Heart left ventricle (tissue), 16 donors: ENCODE measurements around the gene MYBBP1A. TPM values are rescaled to one million over a fixed set of nuclear protein-coding genes. Genes with fewer than 3 reads are reported as not detected.

ENCODE experiments used
- ATAC-seq, 4 donors: fragments of 200-7000 bp; cut with Tn5 transposase; one replicate each; pipeline ENCODE4 v1.9.1; 2020 to 2022; ENCODE audit warnings: moderate library complexity in 4 of 4, mild to moderate bottlenecking in 3 of 4, moderate number of reproducible peaks in 1 of 4
- DNase-seq, 5 donors: peaks; one replicate each; pipeline ENCODE4 v3.0.0-alpha.2; 2020
- H3K27ac ChIP-seq, 12 donors: fragments of 200-600 bp; sonication (generic) in 4 of 12; one replicate each; pipeline versions ENCODE4 v1.5.0 to v1.8.0; 2016 to 2022; ENCODE audit warnings: mild to moderate bottlenecking in 2 of 12
- H3K27me3 ChIP-seq, 9 donors: fragments of 200-600 bp; sonication (generic) in 2 of 9; one replicate each; pipeline versions ENCODE4 v1.5.1 to v1.8.0; 2016 to 2022; ENCODE audit warnings: mild to moderate bottlenecking in 3 of 9
- H3K36me3 ChIP-seq, 9 donors: fragments of 200-600 bp; sonication (generic) in 2 of 9; one replicate each; pipeline versions ENCODE4 v1.5.0 to v1.8.0; 2018 to 2022; ENCODE audit warnings: mild to moderate bottlenecking in 2 of 9
- H3K4me1 ChIP-seq, 12 donors: fragments of 200-600 bp; sonication (generic) in 4 of 12; one replicate each; pipeline versions ENCODE4 v1.5.0 to v1.8.0; 2016 to 2022; ENCODE audit warnings: mild to moderate bottlenecking in 3 of 12
- H3K4me3 ChIP-seq, 12 donors: fragments of 200-600 bp; sonication (generic) in 4 of 12; one replicate each; pipeline versions ENCODE4 v1.5.0 to v1.8.0; 2017 to 2022; ENCODE audit warnings: mild to moderate bottlenecking in 9 of 12, moderate library complexity in 4 of 12
- H3K9me3 ChIP-seq, 12 donors: fragments of 200-600 bp; sonication (generic) in 4 of 12; one replicate each; pipeline versions ENCODE4 v1.5.0 to v1.8.0; 2016 to 2022; ENCODE audit warnings: mild to moderate bottlenecking in 1 of 12
- POLR2A ChIP-seq, 2 donors: fragments of 450-650 bp; IDR thresholded peaks; one replicate each; pipeline ENCODE4 v1.6.1; 2017; ENCODE audit warnings: antibody characterized with exemption in 2 of 2, mild to moderate bottlenecking in 2 of 2, moderate library complexity in 2 of 2
- WGBS, 4 donors: extraction: QIAGEN DNeasy Blood & Tissue Kit in 2 of 4; methylation state at CpG; one replicate each; pipeline versions ENCODE4 v1.1.5 to v1.1.7; 2013 to 2018; 5-methylcytosine and 5-hydroxymethylcytosine counted together
- intact Hi-C, 10 donors: fragments of 100-400 bp; cut with DNase I; formaldehyde crosslinking; loops; one replicate each; pipeline versions ENCODE4 v1.11.1 to v1.14.2; 2022
- polyA plus RNA-seq, 2 donors: library from polyadenylated mRNA; stranded (reverse); fragments of 200-250 nt; gene quantifications; one replicate each; pipeline ENCODE4 v1.2.3, GENCODE V29; 2013
- total RNA-seq, 9 donors: library from RNA; depleted of rRNA in 2 of 9; stranded (reverse); fragments of >200 nt in 2 of 9; fragmentation: NEBNext Ultra II Directional in 3 of 9; extraction: Animal tissue kit (Norgen Biotek cat#: 25700) in 3 of 9; gene quantifications; one replicate each; pipeline versions ENCODE4 v1.1.0 to v1.2.4, GENCODE V29; 2016 to 2023
- TF ChIP-seq, protein P1 (sequence below), 12 donors: fragments of 200-600 bp; sonication (generic) in 4 of 12; IDR thresholded peaks; one replicate each; pipeline versions ENCODE4 v1.5.0 to v1.8.0; 2018 to 2022; ENCODE audit warnings: antibody characterized with exemption in 12 of 12, mild to moderate bottlenecking in 5 of 12
- donor health status: ischemic (EF 13 %, LVEDD 7.1; RV severe dilation, severe dysfunction).
- donor health status: healthy with polysubstance abuse.
- donor health status: DM: no; HTN: yes; CAD: no.
- donor health status: DM: no; HTN: no; CAD: no.
- donor health status: ischemic (EF 25% LVEDD 6.9; RV normal size, moderate dysfunction).
- donor health status: ischemic (EF 25% LVEDD 5.7; RV mildly dilated, moderate dysfunction).
- donor health status: healthy.
- donor health status: DM: yes; HTN: yes; CAD: no.
- donor health status: ischemic (EF 35%, LVEDD 5.7; RV mildly dilated, moderate dysfunction).
- donor health status: nonischemic (EF 11% LVEDD 7.7; RV severe dilation, severe dysfunction).
- donor health status: DM: yes; HTN: yes; CAD: no.
- donor health status: PGD.
- donor health status: ischemic (EF 29% LVEDD 5.4; RV normal size, mild dysfunction).
- donor health status: nonischemic (EF 23%, LVEDD 6.1; RV moderate dilation, normal function).

The MYBBP1A gene
- total and polyA plus RNA-seq, 11 donors: 15.5 to 34.8 (median 24.4) TPM

GRCh38 chr17:4509923-4510617 is 45.1 kb downstream of the MYBBP1A start:
- Histone ChIP-seq H3K27ac (peak overlapping the region; percentile 14 to 86 (median 71)), H3K4me3 (peak overlapping the region in 1 of 12 donors; percentile 2), H3K36me3 (no peaks in the 10 kb centered on the region), H3K4me1 (peaks cover 3 to 82% (median 50%) of the 10 kb centered on the region in 12 donors), H3K9me3 (no peaks in the 10 kb centered on the region), H3K27me3 (no peaks in the 10 kb centered on the region)
- DNase-seq: peak in 4 of 5 donors; percentile 54 to 79 (median 66)
- TF ChIP-seq, protein P1, sequence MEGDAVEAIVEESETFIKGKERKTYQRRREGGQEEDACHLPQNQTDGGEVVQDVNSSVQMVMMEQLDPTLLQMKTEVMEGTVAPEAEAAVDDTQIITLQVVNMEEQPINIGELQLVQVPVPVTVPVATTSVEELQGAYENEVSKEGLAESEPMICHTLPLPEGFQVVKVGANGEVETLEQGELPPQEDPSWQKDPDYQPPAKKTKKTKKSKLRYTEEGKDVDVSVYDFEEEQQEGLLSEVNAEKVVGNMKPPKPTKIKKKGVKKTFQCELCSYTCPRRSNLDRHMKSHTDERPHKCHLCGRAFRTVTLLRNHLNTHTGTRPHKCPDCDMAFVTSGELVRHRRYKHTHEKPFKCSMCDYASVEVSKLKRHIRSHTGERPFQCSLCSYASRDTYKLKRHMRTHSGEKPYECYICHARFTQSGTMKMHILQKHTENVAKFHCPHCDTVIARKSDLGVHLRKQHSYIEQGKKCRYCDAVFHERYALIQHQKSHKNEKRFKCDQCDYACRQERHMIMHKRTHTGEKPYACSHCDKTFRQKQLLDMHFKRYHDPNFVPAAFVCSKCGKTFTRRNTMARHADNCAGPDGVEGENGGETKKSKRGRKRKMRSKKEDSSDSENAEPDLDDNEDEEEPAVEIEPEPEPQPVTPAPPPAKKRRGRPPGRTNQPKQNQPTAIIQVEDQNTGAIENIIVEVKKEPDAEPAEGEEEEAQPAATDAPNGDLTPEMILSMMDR (IDR thresholded peaks at IDR 0.05): no peak
- no peak for TF ChIP-seq POLR2A (IDR thresholded peaks at IDR 0.05)
- peak; percentile 24 to 74 (median 62) for ATAC-seq
- intact Hi-C loops: loop anchor here in 4 of 10 donors (5.0 to 10.0 kb wide), 2 partner anchors 85 to 143 kb away; partner anchors contain the start of gene UBE2G1 (in 1 of the 4)
- WGBS, 4 donors: 47 to 60% (median 50%) methylated on average over 19 to 21 of the region's 21 CpGs

DNA sequence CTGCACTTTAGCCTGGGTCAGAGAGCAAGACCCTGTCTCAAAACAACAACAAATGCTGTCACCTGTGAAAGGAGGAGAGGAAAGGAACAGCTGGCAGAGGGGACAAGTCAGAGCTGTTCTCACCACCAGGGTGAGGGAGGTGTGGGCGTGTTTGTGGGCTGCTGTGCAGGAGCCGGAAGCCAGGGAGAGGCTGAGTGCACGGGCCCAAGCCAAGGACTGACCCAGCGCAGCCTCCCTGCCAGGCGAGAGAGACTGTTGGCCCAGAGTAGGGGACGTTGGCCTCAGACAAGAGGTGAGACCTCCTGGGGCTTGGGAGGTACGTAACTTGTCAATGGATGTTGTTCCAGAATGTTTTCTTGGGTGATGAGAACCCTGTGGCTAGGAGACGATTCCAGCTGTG is 45.8 kb downstream of the MYBBP1A start:
- H3K27ac ChIP-seq: peak overlapping the region; percentile 14 to 86 (median 71)
- no peaks in the 10 kb centered on the region for H3K9me3 ChIP-seq
- H3K4me3 ChIP-seq: no peak overlapping the region
- WGBS, 4 donors: 54 to 61% (median 58%) methylated on average over 8 of the region's 8 CpGs
- TF ChIP-seq, protein P1 (IDR thresholded peaks at IDR 0.05): no peak
- TF ChIP-seq POLR2A (IDR thresholded peaks at IDR 0.05): no peak
- intact Hi-C loops: loop anchor here in 3 of 10 donors (10.0 kb wide), 1 partner anchor 85 kb away; no protein-coding TSS in a partner anchor
- no peak for DNase-seq
- ATAC-seq: peak in 3 of 4 donors; percentile 23 to 35 (median 25)
- peaks cover 3 to 88% (median 55%) of the 10 kb centered on the region in 12 donors for H3K4me1 ChIP-seq
- no peaks in the 10 kb centered on the region for H3K27me3 ChIP-seq
- H3K36me3 ChIP-seq: no peaks in the 10 kb centered on the region

DNA sequence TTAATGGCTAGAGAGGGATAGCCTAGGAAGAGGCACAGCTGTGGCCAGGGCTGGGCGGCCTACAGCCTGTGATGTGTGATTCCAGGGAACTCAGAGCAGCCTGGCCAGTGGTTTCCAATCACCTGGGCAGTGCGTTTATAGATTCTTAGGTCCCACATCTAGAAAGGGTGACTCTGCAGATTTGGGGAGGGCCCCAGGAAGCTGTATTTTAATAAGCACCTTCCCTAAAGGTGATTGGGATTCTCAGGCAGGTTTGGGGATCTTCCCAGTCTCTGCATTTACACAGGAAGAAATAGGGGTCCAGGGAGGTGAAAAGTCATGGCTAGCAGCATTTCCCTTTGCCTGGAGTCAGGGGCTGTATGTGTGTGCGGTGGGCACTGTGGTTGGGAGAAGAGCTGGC is 47.0 kb downstream of the MYBBP1A start:
- TF ChIP-seq, protein P1 (IDR thresholded peaks at IDR 0.05): no peak
- no peak for TF ChIP-seq POLR2A (IDR thresholded peaks at IDR 0.05)
- DNase-seq (no peak), ATAC-seq (no peak)
- Histone ChIP-seq H3K9me3 (no peaks in the 10 kb centered on the region), H3K36me3 (no peaks in the 10 kb centered on the region), H3K4me1 (peaks cover 5 to 95% (median 58%) of the 10 kb centered on the region in 12 donors), H3K27ac (peak overlapping the region in 8 of 12 donors; percentile 4 to 86 (median 64)), H3K4me3 (no peak overlapping the region), H3K27me3 (no peaks in the 10 kb centered on the region)
- WGBS, 4 donors: 88 to 100% (median 90%) methylated on average over 2 to 3 of the region's 3 CpGs
- intact Hi-C loops: loop anchor here in 3 of 10 donors (10.0 kb wide), 1 partner anchor 83 kb away; no protein-coding TSS in a partner anchor

- Histone ChIP-seq H3K9me3 (no peaks in the 10 kb centered on the region), H3K4me3 (no peak overlapping the region), H3K36me3 (no peaks in the 10 kb centered on the region), H3K27me3 (no peaks in the 10 kb centered on the region), H3K27ac (peak overlapping the region in 8 of 12 donors; percentile 5 to 86 (median 64)), H3K4me1 (peaks cover 5 to 95% (median 60%) of the 10 kb centered on the region in 12 donors)
- DNase-seq (no peak), ATAC-seq (no peak)
- no peak for TF ChIP-seq POLR2A (IDR thresholded peaks at IDR 0.05)
- 79 to 81% (median 80%) methylated on average over 8 of the region's 8 CpGs for WGBS, 4 donors
- intact Hi-C loops: loop anchor here in 3 of 10 donors (10.0 kb wide), 1 partner anchor 83 kb away; no protein-coding TSS in a partner anchor
Measured at GRCh38 chr17:4507361-4508111, 47.6 kb downstream of the MYBBP1A start.
